Measurements from ENCODE around the gene PDHA1.

DNA sequence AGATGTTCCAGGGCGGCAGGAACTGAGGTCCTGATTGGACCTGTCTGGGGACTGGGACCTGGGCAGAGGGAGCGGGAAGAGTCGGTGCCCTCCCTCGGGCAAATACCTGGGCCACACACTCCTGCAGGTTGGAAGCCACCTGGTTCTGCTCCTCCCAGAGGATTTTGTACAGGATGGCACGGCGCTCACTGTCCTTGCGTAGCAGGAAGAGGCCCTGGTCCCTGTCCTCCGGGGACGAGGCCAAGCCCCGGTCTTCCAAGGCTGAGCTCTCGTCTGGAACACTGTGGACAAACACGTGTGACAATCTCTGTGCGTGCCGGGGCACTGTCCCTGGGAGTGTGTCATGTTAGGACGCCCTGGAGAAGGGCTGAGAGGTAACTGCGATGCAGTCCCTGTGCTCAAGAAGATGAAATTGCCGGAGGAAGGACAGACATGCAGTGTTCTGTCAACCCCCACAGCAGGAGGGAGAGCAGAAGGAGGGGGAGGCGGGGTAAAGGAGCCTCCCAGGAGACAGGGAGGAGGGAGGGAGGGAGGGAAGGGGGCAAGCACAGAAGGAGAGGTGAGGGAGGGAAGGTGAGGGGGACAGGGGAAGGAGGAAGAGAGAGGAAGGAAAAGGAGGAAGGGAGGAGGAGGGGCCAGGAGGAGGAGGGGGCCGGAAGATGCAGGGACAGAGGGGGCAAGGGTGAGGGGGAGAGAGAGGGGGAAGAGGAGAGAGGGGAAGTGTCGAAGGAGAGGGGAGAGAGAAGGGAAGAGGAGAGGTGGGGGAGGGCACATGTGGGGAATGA is 29.0 kb downstream of the PDHA1 start:
- TF ChIP-seq, protein P1, sequence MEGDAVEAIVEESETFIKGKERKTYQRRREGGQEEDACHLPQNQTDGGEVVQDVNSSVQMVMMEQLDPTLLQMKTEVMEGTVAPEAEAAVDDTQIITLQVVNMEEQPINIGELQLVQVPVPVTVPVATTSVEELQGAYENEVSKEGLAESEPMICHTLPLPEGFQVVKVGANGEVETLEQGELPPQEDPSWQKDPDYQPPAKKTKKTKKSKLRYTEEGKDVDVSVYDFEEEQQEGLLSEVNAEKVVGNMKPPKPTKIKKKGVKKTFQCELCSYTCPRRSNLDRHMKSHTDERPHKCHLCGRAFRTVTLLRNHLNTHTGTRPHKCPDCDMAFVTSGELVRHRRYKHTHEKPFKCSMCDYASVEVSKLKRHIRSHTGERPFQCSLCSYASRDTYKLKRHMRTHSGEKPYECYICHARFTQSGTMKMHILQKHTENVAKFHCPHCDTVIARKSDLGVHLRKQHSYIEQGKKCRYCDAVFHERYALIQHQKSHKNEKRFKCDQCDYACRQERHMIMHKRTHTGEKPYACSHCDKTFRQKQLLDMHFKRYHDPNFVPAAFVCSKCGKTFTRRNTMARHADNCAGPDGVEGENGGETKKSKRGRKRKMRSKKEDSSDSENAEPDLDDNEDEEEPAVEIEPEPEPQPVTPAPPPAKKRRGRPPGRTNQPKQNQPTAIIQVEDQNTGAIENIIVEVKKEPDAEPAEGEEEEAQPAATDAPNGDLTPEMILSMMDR (tag by site-specific recombination; IDR thresholded peaks at IDR 0.05): no peak; the same call in 1 of the 2 replicates
- TF ChIP-seq, protein P2, sequence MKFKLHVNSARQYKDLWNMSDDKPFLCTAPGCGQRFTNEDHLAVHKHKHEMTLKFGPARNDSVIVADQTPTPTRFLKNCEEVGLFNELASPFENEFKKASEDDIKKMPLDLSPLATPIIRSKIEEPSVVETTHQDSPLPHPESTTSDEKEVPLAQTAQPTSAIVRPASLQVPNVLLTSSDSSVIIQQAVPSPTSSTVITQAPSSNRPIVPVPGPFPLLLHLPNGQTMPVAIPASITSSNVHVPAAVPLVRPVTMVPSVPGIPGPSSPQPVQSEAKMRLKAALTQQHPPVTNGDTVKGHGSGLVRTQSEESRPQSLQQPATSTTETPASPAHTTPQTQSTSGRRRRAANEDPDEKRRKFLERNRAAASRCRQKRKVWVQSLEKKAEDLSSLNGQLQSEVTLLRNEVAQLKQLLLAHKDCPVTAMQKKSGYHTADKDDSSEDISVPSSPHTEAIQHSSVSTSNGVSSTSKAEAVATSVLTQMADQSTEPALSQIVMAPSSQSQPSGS (tag by site-specific recombination; IDR thresholded peaks at IDR 0.05; ENCODE audit: low read depth): no peak
- TF ChIP-seq, protein P3, sequence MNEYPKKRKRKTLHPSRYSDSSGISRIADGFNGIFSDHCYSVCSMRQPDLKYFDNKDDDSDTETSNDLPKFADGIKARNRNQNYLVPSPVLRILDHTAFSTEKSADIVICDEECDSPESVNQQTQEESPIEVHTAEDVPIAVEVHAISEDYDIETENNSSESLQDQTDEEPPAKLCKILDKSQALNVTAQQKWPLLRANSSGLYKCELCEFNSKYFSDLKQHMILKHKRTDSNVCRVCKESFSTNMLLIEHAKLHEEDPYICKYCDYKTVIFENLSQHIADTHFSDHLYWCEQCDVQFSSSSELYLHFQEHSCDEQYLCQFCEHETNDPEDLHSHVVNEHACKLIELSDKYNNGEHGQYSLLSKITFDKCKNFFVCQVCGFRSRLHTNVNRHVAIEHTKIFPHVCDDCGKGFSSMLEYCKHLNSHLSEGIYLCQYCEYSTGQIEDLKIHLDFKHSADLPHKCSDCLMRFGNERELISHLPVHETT (tag by site-specific recombination; IDR thresholded peaks at IDR 0.05): no peak
- TF ChIP-seq ZNF24 (tag by site-specific recombination; IDR thresholded peaks at IDR 0.05): no peak
- TF ChIP-seq, protein P4, sequence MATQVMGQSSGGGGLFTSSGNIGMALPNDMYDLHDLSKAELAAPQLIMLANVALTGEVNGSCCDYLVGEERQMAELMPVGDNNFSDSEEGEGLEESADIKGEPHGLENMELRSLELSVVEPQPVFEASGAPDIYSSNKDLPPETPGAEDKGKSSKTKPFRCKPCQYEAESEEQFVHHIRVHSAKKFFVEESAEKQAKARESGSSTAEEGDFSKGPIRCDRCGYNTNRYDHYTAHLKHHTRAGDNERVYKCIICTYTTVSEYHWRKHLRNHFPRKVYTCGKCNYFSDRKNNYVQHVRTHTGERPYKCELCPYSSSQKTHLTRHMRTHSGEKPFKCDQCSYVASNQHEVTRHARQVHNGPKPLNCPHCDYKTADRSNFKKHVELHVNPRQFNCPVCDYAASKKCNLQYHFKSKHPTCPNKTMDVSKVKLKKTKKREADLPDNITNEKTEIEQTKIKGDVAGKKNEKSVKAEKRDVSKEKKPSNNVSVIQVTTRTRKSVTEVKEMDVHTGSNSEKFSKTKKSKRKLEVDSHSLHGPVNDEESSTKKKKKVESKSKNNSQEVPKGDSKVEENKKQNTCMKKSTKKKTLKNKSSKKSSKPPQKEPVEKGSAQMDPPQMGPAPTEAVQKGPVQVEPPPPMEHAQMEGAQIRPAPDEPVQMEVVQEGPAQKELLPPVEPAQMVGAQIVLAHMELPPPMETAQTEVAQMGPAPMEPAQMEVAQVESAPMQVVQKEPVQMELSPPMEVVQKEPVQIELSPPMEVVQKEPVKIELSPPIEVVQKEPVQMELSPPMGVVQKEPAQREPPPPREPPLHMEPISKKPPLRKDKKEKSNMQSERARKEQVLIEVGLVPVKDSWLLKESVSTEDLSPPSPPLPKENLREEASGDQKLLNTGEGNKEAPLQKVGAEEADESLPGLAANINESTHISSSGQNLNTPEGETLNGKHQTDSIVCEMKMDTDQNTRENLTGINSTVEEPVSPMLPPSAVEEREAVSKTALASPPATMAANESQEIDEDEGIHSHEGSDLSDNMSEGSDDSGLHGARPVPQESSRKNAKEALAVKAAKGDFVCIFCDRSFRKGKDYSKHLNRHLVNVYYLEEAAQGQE (tag by site-specific recombination; IDR thresholded peaks at IDR 0.05): no peak
- no peak for TF ChIP-seq ZNF169 (tag by site-specific recombination; IDR thresholded peaks at IDR 0.05)
- TF ChIP-seq ZSCAN16 (tag by site-specific recombination; IDR thresholded peaks at IDR 0.05): peak; percentile 95
- TF ChIP-seq, protein P5, sequence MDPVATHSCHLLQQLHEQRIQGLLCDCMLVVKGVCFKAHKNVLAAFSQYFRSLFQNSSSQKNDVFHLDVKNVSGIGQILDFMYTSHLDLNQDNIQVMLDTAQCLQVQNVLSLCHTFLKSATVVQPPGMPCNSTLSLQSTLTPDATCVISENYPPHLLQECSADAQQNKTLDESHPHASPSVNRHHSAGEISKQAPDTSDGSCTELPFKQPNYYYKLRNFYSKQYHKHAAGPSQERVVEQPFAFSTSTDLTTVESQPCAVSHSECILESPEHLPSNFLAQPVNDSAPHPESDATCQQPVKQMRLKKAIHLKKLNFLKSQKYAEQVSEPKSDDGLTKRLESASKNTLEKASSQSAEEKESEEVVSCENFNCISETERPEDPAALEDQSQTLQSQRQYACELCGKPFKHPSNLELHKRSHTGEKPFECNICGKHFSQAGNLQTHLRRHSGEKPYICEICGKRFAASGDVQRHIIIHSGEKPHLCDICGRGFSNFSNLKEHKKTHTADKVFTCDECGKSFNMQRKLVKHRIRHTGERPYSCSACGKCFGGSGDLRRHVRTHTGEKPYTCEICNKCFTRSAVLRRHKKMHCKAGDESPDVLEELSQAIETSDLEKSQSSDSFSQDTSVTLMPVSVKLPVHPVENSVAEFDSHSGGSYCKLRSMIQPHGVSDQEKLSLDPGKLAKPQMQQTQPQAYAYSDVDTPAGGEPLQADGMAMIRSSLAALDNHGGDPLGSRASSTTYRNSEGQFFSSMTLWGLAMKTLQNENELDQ (tag by site-specific recombination; IDR thresholded peaks at IDR 0.05; ENCODE audit: low read depth): no peak
- TF ChIP-seq FEZF1 (tag by site-specific recombination; IDR thresholded peaks at IDR 0.05): no peak
- TF ChIP-seq, protein P6, sequence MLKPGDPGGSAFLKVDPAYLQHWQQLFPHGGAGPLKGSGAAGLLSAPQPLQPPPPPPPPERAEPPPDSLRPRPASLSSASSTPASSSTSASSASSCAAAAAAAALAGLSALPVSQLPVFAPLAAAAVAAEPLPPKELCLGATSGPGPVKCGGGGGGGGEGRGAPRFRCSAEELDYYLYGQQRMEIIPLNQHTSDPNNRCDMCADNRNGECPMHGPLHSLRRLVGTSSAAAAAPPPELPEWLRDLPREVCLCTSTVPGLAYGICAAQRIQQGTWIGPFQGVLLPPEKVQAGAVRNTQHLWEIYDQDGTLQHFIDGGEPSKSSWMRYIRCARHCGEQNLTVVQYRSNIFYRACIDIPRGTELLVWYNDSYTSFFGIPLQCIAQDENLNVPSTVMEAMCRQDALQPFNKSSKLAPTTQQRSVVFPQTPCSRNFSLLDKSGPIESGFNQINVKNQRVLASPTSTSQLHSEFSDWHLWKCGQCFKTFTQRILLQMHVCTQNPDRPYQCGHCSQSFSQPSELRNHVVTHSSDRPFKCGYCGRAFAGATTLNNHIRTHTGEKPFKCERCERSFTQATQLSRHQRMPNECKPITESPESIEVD (tag by site-specific recombination; IDR thresholded peaks at IDR 0.05): no peak
- no peak for TF ChIP-seq PRDM1 (tag by site-specific recombination; IDR thresholded peaks at IDR 0.05)

All from HEK293 (cell line).